T47D (cell line): ENCODE results near the gene ATXN7L1.

ENCODE experiments used
- DNase-seq, 2 experiments: peaks; one replicate each; pipeline versions ENCODE4 v3.0.0 to v3.0.0-alpha.2; 2011 to 2012; ENCODE audit warnings: low read depth in 1 of 2, low spot score in 1 of 2
- JUND ChIP-seq: IDR thresholded peaks from 2 replicates; pipeline ENCODE4 v1.6.1; 2012; ENCODE audit warnings: low read depth
- in situ Hi-C: cut with HindIII; loops from 2 replicates; pipeline ENCODE4 v1.10.0; 2016; ENCODE audit warnings: low sequenced_read_pairs, low pct_unique_long_range_greater_than_20kb

Gene ATXN7L1

GRCh38 chr7:105585850-105586500 is 290.4 kb downstream of the ATXN7L1 start:
- in situ Hi-C loops: no loop called here
- no peak for DNase-seq
- TF ChIP-seq JUND: no peak

- in situ Hi-C loops: no loop called here
- TF ChIP-seq JUND: no peak
- no peak for DNase-seq
Measured at GRCh38 chr7:105584165-105584564, 292.2 kb downstream of the ATXN7L1 start.

GRCh38 chr7:105583061-105583460 is 293.3 kb downstream of the ATXN7L1 start:
- in situ Hi-C loops: no loop called here
- TF ChIP-seq JUND: no peak
- no peak for DNase-seq

GRCh38 chr7:105581066-105581811 is 295.2 kb downstream of the ATXN7L1 start, which contains the start of gene EFCAB10:
EFCAB10 (minus strand) TSS chr7:105581493; CDS start chr7:105581463, 30 bp downstream.
- no peak for TF ChIP-seq JUND
- no peak for DNase-seq
- in situ Hi-C loops: no loop called here

- DNase-seq: peak in 1 of 2 experiments; percentile 14
- no peak for TF ChIP-seq JUND
- in situ Hi-C loops: no loop called here
Measured at GRCh38 chr7:105580022-105580740, 296.2 kb downstream of the ATXN7L1 start.

- TF ChIP-seq JUND: no peak
- no peak for DNase-seq
- in situ Hi-C loops: no loop called here
Measured at GRCh38 chr7:105578496-105578895, 297.9 kb downstream of the ATXN7L1 start.

GRCh38 chr7:105577251-105577650 is 299.1 kb downstream of the ATXN7L1 start:
- no peak for TF ChIP-seq JUND
- in situ Hi-C loops: no loop called here
- DNase-seq: no peak

GRCh38 chr7:105571891-105572290 is 304.5 kb downstream of the ATXN7L1 start:
- DNase-seq: no peak
- TF ChIP-seq JUND: no peak
- in situ Hi-C loops: no loop called here

- no peak for TF ChIP-seq JUND
- no peak for DNase-seq
- in situ Hi-C loops: no loop called here
Measured at GRCh38 chr7:105567821-105568220, 308.6 kb downstream of the ATXN7L1 start.

- TF ChIP-seq JUND: no peak
- in situ Hi-C loops: no loop called here
- DNase-seq: no peak
Measured at GRCh38 chr7:105567024-105567423, 309.4 kb downstream of the ATXN7L1 start.

GRCh38 chr7:105565190-105565589 is 311.2 kb downstream of the ATXN7L1 start:
- no peak for DNase-seq
- TF ChIP-seq JUND: no peak

GRCh38 chr7:105559926-105560325 is 316.5 kb downstream of the ATXN7L1 start:
- TF ChIP-seq JUND: no peak
- DNase-seq: no peak
- in situ Hi-C loops: no loop called here

More at GRCh38 chr7:105565190-105565589, 311.2 kb downstream of the ATXN7L1 start:
- in situ Hi-C loops: no loop called here
